Daoy (cell line): ENCODE data around the gene VEGFB. TPM values are rescaled to one million over a fixed set of nuclear protein-coding genes. Genes with fewer than 3 reads are reported as not detected.
A peak's percentile ranks its signal among the peaks of the same experiment; 100 is the strongest.

ENCODE experiments used
- DNase-seq: peaks from one replicate; pipeline ENCODE4 v3.0.0-alpha.2; 2015; ENCODE audit warnings: low read depth
- total RNA-seq: library from RNA; depleted of rRNA; stranded (reverse); fragments of >200 nt; shearing (Covaris generic); gene quantifications from 2 replicates; pipeline ENCODE4 v1.2.3, GENCODE V29; 2014

Gene VEGFB
- total RNA-seq, 1 experiment from 2014 or later: 8.9 TPM

DNA sequence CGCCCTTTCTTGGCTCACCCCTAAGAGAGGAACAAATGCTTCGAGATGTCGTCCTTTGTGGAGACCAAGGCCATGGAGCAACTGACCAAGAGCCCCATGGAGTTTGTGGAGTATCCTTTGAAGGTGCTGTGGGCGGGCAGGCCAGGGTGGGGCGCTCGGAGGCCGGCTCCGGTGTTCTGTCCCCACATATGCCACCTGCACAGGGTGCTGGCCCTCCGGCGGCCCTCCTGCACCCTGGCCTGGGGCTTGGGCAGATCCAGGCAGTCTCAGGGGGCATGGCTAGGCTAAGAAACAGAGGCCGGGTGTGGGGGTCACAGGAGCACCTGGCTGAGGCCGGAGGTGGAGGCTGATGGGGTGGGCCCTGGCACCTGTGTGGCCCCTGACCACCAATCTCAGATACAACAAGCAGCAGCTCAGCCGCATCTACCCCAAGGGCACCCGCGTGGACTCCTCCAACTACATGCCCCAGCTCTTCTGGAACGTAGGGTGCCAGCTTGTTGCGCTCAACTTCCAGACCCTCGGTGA lies 27.2 kb downstream of the VEGFB start:
- no peak for DNase-seq

DNA sequence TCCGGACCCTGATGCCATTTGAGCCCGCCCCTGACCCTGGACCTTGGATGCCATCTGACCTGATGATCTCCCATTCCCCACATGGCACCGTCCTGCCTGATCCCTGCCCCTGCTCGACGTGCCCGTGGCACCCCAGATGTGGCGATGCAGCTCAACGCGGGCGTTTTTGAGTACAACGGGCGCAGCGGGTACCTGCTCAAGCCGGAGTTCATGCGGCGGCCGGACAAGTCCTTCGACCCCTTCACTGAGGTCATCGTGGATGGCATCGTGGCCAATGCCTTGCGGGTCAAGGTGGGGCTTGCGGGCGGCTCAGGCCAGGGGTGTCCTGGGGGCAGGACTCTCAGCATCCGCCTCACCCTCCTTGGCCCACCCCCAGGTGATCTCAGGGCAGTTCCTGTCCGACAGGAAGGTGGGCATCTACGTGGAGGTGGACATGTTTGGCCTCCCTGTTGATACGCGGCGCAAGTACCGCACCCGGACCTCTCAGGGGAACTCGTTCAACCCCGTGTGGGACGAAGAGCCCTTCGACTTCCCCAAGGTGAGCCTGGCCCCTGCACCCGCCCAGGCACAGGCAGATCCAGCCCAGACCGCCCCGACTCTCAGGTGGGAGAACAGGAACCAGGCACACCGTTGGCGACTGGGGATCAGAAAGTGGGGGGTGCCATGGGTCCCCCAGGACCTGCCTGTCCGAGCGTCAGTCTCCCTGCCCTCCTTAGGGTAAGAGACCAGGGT lies 28.1 kb downstream of the VEGFB start:
- DNase-seq: no peak

DNA sequence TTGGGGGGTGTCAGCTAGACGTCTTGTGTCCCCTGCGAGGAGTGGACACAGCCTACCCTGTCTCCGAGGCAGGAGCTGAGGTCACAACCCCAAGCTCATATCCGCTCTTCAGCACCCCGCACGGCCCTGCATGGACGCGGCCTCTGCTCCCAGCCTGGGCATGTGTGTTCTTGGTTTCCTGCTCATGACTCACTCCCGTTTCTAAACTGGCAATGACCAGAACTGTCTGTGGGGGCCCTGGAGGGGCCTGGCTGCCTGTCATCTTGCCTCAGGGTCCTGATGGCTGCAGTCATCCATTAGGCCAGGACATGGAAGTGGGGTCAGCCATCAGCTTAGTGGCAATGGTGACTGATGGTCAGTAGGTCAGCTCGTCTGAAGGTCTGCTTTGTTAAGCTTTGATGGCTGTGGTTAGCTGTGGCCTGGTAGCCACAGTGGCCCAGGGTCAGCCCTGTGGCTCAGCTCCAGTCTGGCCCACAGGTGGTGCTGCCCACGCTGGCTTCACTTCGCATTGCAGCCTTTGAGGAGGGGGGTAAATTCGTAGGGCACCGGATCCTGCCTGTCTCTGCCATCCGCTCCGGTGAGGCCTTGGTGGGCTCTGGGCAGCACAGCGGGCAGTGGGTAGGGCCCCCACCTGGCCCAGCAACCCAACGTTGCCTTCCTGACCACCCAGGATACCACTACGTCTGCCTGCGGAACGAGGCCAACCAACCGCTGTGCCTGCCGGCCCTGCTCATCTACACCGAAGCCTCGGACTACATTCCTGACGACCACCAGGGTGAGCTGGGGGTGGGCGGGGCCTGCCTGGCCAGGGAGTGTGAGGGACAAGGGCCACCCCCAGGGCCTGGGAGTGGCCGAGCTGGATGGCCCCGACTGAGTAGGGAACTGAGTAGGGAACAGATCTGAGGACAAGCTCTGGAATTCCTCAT lies 28.9 kb downstream of the VEGFB start:
- peak; percentile 77 for DNase-seq

DNA sequence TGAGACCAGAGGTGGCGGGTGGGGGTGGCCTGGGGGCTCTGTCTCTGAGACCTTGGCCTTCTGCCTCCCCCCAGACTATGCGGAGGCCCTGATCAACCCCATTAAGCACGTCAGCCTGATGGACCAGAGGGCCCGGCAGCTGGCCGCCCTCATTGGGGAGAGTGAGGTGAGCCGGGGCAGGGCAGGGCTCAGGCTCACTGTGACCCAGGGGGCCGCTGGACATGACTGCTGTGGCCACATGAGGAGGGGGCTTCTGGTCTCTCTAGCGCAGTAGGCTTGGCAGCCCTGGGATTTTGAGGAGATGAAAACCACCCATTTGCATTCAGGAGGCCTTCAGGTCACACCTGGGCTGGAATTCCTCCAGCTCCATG lies 29.5 kb downstream of the VEGFB start:
- no peak for DNase-seq

DNA sequence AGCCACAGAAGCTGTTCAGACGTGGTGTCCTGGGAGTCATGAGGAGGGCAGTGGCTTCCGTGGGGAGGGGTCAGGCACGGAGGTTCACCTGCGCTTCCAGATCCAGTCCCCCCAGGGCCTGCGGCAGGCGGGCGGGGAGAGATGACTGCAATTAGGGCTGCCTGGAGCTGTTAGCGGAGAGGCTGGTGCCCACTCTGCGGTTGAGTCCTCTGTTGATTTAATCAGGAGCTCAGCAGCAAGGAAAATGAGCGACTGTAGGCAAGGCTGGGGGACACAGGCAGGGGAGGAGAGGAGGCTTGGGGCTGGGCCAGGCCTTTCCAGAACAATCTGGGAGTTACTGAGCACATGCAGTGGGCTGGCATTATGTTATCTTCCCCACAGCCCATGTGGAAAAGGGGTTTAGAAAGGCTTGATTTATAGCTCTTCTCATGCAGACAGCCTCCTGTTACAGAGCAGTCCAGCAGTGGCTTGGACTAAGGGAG lies 30.0 kb downstream of the VEGFB start:
- DNase-seq: no peak

DNA sequence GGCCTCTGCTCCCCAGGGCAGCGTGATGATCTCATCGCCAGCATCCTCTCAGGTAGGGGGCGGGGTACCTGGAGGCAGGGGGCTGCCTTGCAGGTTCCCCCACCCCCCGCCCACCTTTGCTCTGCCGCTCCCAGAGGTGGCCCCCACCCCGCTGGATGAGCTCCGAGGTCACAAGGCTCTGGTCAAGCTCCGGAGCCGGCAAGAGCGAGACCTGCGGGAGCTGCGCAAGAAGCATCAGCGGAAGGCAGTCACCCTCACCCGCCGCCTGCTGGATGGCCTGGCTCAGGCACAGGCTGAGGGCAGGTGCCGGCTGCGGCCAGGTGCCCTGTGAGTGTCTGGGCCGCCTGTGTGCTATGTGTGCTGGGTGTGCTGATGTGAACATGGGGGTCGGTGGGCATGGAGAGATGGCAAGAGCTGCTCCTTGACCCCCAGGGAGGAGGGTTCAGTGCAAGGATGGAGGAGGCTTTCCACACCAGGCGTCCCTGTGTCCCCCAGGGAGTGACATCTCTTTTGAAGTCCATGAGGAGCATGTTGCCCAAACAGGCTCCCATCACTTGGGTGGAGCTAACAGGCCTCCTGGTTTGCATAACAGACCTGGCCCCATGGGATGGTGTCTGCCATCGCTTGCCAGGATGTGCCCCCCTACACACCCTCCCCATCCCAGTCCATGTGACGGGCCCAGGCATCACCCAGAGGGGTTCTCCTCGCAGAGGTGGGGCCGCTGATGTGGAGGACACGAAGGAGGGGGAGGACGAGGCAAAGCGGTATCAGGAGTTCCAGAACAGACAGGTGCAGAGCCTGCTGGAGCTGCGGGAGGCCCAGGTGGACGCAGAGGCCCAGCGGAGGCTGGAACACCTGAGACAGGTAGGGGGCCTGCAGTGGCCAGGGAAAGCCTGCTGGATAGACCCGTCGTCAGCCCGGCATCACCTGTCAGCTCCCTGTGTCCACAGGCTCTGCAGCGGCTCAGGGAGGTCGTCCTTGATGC lies 31.1 kb downstream of the VEGFB start:
- DNase-seq: no peak

DNA sequence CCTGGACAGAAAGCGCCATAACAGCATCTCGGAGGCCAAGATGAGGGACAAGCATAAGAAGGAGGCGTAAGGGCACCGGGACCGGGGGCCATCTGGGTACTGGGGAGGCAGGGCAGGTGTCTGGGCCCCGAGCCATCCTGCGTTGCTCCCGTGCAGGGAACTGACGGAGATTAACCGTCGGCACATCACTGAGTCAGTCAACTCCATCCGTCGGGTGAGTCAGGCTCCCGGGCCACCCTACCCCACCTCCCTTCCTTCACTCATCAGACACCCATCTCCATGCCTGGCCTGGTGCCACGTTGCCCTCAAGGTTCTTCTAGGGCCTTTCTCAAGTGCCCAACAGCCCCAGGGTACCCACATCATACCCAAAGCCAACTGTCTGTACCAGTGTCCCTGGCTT lies 32.0 kb downstream of the VEGFB start:
- no peak for DNase-seq

DNA sequence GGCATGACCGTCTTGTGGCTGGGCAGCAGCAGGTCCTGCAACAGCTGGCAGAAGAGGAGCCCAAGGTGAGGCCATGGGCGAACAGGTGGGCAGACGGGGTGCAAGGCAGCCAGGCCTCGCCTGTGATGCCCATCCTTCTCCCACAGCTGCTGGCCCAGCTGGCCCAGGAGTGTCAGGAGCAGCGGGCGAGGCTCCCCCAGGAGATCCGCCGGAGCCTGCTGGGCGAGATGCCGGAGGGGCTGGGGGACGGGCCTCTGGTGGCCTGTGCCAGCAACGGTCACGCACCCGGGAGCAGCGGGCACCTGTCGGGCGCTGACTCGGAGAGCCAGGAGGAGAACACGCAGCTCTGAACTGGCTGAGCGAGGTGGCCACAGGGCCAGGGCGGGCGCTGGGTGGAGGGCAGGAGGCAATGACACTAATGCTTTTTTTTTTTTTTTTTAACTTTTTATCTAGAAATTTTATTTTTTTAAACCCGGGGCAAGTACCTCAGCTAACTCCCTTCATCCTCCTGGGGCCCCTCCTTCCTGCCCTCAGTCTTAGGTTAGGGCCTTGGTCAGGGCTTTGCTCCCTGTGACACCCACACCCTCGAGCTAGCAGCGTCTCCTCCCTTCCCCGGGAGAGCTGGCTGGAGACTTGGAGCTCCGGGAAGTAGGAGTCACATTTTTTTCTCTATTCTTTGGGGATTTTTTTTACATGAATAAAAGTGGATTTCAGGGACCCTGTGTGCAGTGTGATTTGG lies 33.0 kb downstream of the VEGFB start:
- DNase-seq: no peak

DNA sequence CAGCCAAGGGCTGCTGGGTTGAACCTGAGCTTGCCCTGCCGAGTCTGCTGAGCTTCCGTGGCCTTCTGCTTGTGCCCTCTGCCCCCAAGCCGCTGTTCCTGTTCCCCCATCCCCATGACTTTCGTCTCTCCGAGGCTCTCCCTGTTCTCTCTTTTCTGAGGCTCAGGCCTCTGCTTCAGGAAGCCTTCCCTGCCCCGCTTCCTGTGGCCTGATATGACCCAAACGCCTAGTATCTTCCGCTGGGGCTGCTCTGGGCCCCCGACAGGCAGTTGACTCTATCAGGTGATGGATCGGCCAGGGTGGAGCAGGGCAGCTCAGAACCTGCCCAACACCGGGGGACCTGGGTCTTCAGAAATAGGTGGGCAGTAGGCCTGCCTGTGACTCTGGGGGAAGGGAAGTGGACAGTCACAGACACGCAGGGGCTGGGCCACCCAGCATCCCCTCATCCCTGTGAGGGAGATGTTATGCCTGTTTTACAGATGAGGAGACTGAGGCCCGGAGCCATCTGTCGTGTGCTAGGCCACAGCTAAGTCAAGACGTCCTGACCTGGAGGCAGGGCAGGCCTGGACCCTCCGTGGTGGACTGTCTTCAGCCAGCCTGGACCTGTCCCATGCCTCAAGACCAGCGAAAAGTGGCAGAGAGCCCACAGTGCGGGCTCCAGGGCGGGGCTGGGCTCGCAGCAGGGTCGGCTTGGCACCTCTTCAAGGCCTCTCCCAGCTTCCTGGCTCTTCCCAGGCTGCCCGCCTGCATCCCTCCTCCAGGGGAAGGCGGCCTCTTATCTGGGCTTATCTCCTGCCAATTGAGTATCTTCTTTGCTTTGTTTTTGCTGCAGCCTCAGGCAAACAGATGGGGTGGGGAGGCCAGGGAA lies 33.9 kb downstream of the VEGFB start:
- DNase-seq: peak; percentile 79

DNA sequence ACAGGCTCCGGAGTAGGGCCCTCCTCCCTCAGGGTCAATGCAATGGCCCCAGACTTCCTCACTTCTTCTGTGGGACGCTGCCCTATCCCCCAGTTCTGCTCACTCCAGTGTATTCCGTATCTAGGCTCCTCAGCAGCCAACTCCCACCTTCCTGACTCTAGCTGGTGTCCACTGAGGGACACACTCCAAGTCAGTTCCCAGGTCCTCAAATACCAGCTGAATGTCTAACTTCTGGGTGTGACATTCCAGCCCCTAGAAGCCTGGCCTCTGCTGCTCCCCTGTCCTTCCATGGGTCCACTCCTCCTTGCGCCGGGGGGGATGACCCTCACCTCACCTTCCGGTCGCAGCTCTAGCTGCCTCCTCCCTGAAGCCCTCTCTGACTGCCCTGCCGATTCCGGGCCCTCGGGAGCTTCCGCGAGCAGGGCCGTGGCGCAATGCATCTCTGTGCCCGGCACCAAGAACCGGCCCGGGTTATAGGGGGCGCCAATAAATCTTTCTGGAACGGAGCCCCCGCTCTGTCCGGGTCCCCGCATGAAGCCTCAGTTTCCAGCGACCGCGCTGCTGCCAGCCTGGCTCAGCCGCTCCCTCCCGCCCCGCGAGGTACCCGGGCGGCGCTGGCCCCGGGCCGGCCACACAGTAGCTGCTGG lies 34.6 kb downstream of the VEGFB start:
- DNase-seq: no peak

DNA sequence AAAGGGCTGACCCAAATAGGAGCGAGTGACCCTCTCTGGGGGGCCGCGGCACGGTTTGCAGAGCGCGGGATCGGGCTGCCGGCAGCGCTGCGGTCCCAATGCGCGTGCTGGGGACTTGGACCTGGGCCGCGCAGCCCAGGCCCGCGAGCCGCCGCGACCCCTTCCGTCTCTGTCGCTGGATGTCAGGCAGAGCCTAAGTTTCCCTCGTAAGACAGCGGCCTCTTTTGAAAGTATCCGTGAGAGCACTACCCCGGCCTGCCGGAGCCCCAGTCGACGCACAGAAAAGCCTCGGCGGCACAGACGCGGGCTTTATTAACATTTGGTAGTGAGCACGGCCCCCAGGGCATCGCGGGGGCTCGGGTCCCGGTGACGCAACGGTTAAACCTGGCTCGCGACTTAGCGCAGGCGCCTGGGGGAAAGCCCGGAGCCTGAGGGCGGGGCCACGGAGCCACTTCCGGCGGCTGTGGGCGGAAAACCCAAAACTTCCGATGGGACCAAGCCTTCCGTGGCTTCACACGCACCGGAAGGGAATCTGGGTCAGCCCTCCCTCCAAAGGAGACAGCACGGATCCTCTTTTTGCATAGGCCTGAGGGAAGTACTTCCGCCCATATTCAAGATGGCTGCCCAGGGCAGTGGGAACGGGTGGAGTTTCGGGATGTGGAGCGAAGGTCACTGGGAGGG lies 35.3 kb downstream of the VEGFB start:
- DNase-seq: peak; percentile 99

DNA sequence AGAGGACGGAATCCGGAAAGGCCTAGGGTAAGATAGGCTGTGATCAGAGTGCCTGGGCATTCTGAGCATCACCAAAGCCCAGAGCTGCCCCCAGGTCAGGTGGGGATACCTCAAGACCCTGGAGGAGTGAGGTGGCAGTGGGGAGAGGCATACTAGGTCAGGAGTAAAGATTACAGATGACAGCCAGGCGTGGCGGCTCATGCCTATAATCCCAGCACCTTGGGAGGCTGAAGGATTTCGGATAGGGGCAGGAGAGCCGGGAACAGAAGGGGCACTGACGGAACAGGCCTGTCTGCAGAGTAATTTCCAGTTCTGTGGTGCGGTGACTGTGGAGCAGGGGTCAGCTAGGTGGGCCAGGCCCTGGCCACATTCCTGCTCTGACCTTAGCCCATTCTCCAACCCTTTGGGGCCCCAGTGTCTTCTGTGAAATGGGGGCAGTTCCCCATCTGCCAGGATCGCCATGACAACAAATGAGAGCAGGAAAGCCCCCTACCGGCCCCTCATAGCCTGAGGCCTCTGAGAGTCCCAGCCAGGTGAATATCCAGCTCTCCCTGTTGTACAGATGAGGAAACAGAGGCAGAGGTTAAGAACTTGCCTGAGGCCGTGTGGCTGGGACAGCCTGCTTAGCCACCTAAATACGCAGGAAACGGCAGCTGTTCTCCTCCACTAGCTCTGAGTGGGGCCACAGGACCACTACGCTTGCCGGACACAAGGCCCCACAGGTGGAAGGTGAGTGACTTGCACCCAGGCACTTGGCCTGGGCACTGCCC lies 40.8 kb downstream of the VEGFB start:
- no peak for DNase-seq

DNA sequence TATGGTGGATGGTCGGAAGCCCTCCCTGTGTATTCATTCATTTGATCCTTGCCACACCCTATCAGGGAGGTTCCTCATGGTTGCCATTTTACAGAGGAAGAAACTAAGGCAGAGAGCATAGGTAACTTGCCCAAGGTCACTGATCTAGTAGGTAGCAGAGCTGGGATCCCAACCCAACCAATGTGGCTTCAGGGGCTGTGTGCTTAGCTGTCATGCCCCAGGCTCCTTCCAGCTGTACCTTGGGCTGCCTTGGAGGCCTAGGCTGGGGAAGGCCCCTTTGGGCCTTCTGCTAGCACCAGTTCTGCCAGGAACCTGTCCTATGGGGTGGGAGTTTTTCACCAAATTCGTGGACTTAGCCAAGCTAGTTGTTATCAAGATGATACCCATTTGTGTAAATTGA lies 41.5 kb downstream of the VEGFB start:
- DNase-seq: no peak

DNA sequence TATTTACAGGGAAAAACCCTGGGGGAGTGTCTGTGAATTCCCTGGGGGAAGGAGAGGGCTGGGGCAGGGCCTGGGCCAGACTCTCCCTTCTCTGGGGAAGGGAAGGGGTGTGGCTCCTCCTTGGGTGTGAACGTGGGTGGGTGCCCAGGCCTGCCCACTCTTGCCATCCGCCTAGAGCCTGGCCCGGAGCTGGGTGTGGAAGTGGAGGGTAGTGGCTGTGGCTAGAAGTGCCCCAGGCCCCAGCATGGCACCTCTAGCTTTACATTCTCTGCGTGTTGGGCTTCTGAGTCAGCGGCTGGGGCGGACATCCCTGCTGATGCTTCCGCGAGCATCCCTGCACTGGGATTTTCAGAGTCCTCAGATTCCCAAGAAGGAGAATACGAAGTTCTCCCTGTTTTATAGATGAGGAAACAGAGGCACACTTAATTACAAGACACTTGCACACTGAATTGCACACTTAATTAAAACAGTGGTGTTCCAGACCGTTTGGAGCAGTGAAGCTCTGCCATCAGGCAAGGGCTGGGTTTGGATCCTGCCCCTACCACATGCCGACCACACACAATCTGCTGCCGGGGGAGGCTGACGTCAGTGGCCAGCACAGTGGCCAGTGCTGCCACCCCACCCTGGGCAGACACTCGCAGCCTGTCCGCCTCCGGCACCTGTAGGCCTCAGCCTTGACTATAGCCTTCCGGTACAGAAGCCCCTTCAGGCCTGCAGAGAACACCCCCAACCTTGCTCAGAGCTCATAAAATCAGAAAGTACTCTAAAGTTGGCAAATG lies 42.5 kb downstream of the VEGFB start:
- peak; percentile 84 for DNase-seq

DNA sequence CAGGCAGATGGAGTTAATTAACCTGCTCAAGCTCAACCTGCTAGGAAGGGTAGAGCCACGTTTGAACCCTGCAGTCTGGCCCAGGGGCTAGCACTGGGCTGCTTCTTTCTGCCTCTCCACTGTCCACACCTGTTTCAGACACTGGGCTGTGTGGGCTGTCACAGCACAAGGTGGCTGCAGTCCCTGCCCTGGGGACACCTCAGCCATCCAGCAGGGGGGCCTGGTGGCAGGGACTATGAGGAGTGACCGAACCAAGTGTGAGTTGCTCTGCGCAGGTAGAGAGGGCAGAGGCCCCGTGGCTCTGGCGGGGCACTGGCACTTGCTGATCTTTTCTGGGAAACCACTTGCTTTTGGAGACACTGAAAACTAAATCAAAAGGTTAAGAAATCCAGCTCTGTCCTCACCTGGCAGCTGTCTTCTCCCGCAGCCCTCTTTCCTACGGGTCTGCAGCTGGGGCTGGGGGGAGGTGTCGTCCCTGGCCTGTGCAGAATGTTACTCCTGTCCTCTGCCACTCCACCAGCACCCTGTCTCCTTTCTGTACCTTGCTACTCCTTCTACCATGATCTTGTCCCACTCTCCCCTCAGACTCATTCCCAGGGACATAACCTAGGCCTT lies 44.3 kb downstream of the VEGFB start:
- DNase-seq: no peak

DNA sequence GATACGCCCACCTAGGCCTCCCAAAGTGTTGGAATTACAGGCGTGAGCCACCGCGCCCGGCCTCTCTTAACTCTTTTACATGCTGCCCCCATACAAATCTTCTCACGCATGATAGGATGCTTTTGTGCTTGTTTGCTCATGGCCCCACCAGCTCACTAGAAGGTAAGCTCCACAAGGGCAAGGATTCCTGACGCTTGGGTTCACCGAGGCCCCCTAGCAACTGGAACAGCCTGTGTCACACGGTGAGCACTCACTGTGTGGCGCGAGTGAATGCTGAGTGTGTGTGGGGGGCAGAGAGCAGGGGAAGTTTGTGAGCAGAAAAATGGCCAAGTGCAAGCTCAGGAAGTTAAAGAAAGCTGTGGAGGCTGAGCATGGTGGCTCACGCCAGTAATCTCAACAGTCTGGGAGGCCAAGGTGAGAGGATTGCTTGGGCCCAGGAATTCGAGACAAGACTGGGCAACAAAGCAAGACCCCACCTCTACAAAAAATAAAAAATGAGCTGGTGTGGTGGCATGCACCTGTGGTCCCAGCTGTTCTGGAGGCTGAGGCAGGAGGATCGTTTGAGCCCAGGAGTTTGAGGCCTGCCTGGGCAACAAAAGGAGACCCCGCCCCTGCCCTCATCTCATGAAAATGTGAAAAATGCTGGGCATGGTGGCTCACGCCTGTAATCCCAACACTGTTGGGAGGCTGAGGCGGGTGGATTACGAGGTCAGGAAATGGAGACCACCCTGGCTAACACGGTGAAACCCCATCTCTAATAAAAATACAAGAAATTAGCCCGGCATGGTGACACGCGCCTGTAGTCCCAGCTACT lies 47.8 kb downstream of the VEGFB start:
- no peak for DNase-seq
